A673 (cell line): ENCODE results near the gene SLC12A3.

Experiments used
- EZH2 ChIP-seq: fragments of 200-600 bp; sonication (generic); IDR thresholded peaks from 2 replicates; pipeline ENCODE4 v1.6.1; 2017; ENCODE audit warnings: borderline replicate concordance, low read depth, mild to moderate bottlenecking, mixed read lengths, antibody characterized with exemption, low read length; ENCODE audit not compliant: poor library complexity, severe bottlenecking
- TF ChIP-seq, protein P1 (sequence below): fragments of 300-800, 200-600 bp; sonication (generic); conservative IDR thresholded peaks from 2 replicates; pipeline ENCODE4 v1.5.1; 2017; ENCODE audit warnings: low read depth, mild to moderate bottlenecking, antibody characterized with exemption, low read length, moderate library complexity, mixed read lengths

DNA sequence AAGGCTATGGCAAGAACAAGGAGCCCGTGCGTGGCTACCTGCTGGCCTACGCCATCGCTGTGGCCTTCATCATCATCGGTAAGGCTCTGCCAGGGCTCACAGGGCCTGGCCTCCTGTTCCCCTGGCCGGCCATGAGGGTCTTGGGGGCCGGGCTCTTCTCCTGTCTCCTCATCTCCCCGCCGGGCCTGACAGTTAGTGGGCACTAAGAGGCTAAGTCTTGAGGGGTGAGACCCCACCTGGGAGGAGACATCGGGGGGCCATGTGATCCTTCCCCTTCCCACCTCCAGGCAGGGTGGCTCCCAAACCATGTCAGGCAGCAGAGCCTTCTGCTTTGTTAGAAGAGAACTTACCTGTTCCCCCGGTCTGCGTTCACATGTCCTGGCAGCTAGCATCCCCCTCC, 15.2 kb downstream of the SLC12A3 start:
- TF ChIP-seq, protein P1, sequence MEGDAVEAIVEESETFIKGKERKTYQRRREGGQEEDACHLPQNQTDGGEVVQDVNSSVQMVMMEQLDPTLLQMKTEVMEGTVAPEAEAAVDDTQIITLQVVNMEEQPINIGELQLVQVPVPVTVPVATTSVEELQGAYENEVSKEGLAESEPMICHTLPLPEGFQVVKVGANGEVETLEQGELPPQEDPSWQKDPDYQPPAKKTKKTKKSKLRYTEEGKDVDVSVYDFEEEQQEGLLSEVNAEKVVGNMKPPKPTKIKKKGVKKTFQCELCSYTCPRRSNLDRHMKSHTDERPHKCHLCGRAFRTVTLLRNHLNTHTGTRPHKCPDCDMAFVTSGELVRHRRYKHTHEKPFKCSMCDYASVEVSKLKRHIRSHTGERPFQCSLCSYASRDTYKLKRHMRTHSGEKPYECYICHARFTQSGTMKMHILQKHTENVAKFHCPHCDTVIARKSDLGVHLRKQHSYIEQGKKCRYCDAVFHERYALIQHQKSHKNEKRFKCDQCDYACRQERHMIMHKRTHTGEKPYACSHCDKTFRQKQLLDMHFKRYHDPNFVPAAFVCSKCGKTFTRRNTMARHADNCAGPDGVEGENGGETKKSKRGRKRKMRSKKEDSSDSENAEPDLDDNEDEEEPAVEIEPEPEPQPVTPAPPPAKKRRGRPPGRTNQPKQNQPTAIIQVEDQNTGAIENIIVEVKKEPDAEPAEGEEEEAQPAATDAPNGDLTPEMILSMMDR = no peak
- no peak for TF ChIP-seq EZH2
